ENCODE measurements around the gene GRB2. TPM values are rescaled to one million over a fixed set of nuclear protein-coding genes. Genes with fewer than 3 reads are reported as not detected.

Gene GRB2
- total RNA-seq, 1 donor from 2014 or later = 102 TPM

GRCh38 chr17:75433218-75433783 lies 27.8 kb upstream of the GRB2 start:
- TF ChIP-seq, protein P1, sequence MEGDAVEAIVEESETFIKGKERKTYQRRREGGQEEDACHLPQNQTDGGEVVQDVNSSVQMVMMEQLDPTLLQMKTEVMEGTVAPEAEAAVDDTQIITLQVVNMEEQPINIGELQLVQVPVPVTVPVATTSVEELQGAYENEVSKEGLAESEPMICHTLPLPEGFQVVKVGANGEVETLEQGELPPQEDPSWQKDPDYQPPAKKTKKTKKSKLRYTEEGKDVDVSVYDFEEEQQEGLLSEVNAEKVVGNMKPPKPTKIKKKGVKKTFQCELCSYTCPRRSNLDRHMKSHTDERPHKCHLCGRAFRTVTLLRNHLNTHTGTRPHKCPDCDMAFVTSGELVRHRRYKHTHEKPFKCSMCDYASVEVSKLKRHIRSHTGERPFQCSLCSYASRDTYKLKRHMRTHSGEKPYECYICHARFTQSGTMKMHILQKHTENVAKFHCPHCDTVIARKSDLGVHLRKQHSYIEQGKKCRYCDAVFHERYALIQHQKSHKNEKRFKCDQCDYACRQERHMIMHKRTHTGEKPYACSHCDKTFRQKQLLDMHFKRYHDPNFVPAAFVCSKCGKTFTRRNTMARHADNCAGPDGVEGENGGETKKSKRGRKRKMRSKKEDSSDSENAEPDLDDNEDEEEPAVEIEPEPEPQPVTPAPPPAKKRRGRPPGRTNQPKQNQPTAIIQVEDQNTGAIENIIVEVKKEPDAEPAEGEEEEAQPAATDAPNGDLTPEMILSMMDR (IDR thresholded peaks at IDR 0.05; ENCODE audit: insufficient read depth, low read length, severe bottlenecking) = no peak
- no peak for DNase-seq (ENCODE audit: low read depth)
- Histone ChIP-seq H3K4me3 (ENCODE audit: low read depth, low read length) (no peak overlapping the region), H3K27me3 (ENCODE audit: control insufficient read depth, insufficient read depth, low read length) (no peaks in the 10 kb centered on the region), H3K36me3 (ENCODE audit: control insufficient read depth, insufficient read depth, low read length) (no peaks in the 10 kb centered on the region)
- no peak for FAIRE-seq

DNA sequence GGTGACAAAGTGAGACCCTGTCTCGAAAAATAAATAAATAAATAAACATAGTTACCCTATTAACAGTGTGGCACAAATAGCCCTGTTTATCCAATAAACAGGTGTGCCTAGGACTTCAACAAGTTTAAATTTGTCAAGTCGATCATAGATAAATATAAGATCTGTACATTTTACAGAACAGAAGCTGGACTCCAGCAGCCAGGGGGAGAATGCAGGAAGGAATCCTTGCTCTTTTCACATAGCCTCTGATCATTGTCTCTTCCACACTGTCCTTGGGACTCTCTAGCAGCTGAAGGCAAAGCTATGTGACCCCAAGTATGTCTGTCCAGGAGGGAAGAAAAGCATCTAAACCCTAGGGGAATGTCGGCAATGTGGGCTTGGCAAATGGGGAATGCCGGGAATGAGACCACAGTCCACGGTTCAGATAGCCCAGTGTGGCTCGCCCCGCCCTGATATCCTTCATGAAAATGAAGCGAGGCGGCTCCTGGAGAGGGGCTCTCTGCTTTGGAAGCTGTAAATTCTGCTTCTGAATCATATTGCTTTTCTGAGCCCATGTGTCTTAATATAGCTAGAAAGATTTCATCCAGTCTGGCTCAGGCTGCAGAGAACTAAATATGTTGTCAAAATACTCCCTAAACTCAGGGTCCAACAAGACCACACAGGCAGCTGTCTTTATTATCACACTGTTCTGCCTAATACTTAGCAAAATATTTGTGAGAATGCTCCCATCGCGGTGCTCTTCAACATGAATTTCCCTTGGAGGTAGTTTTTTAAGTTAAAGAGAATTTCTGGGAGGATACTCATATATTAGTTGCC lies 24.9 kb upstream of the GRB2 start:
- TF ChIP-seq, protein P1 (IDR thresholded peaks at IDR 0.05; ENCODE audit: insufficient read depth, low read length, severe bottlenecking) = no peak
- FAIRE-seq (no peak), DNase-seq (ENCODE audit: low read depth) (no peak)
- no peaks in the 10 kb centered on the region for H3K36me3 ChIP-seq (ENCODE audit: control insufficient read depth, insufficient read depth, low read length)
- no peaks in the 10 kb centered on the region for H3K27me3 ChIP-seq (ENCODE audit: control insufficient read depth, insufficient read depth, low read length)
- no peak overlapping the region for H3K4me3 ChIP-seq (ENCODE audit: low read depth, low read length)

- DNase-seq (ENCODE audit: low read depth) = peak; percentile 95
- no peak for FAIRE-seq
- H3K27me3 ChIP-seq (ENCODE audit: control insufficient read depth, insufficient read depth, low read length) = no peaks in the 10 kb centered on the region
- no peak overlapping the region for H3K4me3 ChIP-seq (ENCODE audit: low read depth, low read length)
- H3K36me3 ChIP-seq (ENCODE audit: control insufficient read depth, insufficient read depth, low read length) = no peaks in the 10 kb centered on the region
- TF ChIP-seq, protein P1 (IDR thresholded peaks at IDR 0.05; ENCODE audit: insufficient read depth, low read length, severe bottlenecking) = no peak
These were observed 23.3 kb upstream of the GRB2 start for GRCh38 chr17:75428543-75429469.

DNA sequence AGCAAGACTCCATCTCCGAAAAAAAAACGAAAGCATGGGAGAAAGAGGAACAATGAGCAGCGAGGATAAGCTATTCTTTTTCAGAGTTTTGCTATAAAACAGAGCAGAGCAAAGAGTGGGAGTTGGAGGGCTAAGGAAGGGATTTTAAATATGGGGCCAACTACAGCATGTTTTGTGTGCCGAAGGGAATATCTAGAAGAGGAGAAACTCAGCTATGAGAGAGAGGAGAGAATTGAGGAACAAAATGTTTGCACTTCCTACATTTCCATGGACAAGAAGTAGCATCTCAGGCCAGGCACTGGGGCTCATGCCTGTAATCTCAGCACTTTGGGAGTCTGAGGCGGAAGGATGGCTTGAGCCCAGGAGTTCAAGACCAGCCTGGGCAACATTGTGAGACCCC lies 13.1 kb upstream of the GRB2 start:
- H3K36me3 ChIP-seq (ENCODE audit: control insufficient read depth, insufficient read depth, low read length) = no peaks in the 10 kb centered on the region
- TF ChIP-seq, protein P1 (IDR thresholded peaks at IDR 0.05; ENCODE audit: insufficient read depth, low read length, severe bottlenecking) = no peak
- H3K4me3 ChIP-seq (ENCODE audit: low read depth, low read length) = no peak overlapping the region
- H3K27me3 ChIP-seq (ENCODE audit: control insufficient read depth, insufficient read depth, low read length) = no peaks in the 10 kb centered on the region
- DNase-seq (ENCODE audit: low read depth) = no peak
- no peak for FAIRE-seq

GRCh38 chr17:75417054-75417580 lies 11.6 kb upstream of the GRB2 start:
- FAIRE-seq (no peak), DNase-seq (ENCODE audit: low read depth) (no peak)
- no peaks in the 10 kb centered on the region for H3K27me3 ChIP-seq (ENCODE audit: control insufficient read depth, insufficient read depth, low read length)
- H3K36me3 ChIP-seq (ENCODE audit: control insufficient read depth, insufficient read depth, low read length) = no peaks in the 10 kb centered on the region
- no peak overlapping the region for H3K4me3 ChIP-seq (ENCODE audit: low read depth, low read length)
- TF ChIP-seq, protein P1 (IDR thresholded peaks at IDR 0.05; ENCODE audit: insufficient read depth, low read length, severe bottlenecking) = no peak

All from bronchial epithelial cell (primary cell).